ENCODE results near the gene ZNF598. TPM values are rescaled to one million over a fixed set of nuclear protein-coding genes. Genes with fewer than 3 reads are reported as not detected.

ZNF598 gene
- total RNA-seq, 1 donor from 2014 or later = 46.0 TPM

DNA sequence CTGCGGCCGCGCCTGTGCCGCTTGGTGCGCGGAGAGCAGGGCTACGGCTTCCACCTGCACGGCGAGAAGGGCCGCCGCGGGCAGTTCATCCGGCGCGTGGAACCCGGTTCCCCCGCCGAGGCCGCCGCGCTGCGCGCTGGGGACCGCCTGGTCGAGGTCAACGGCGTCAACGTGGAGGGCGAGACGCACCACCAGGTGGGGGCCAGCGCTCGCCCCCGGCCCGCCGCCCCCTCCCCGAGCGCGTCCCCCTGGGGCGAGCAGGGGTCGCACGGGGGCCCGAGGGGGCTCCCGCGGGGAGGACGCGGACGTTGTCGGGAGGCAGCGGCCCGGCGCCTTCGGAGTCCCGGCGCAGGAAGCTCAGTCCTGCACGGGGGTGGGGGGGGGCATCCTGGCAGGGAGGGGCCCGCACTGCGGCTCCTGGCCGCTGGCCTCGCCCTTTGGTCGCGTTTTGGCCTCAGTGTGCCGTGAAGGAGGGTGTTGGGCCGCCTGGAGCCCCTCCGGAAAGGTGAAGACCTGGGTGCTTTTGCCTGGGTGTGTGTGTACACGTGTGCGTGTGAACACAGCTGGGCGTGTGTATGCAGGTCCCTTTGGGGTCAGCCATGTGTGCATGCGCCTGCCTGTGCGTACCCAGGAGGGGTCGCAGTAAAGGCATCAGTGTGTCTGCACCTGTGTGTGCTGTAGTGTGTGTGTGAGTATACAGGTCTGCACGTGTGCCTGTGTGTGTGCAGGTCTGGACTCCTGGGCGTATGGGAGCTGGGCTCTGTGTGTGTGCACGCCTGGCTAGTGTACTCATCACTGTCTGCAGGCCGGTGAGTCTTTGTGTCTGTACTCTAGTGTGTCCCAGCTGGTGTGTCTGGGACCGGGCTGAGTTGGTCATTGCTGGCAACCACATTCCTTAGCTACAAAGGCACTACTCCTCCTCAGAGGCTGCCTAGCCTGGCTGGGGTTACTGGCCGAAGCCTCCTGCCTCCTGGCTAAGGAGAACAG is 17.7 kb upstream of the ZNF598 start:
- H3K27me3 ChIP-seq (ENCODE audit: insufficient read depth, low read length) = no peaks in the 10 kb centered on the region
- H3K4me2 ChIP-seq (ENCODE audit: low read length) = peak overlapping the region; percentile 95
- Mint-ChIP-seq H3K36me3 (ENCODE audit: low read depth, unreplicated experiment) (no peaks in the 10 kb centered on the region), H3K4me3 (ENCODE audit: unreplicated experiment) (peak overlapping the region; percentile 96), H3K27me3 (ENCODE audit: low read depth, unreplicated experiment) (no peaks in the 10 kb centered on the region), H3K27ac (ENCODE audit: unreplicated experiment) (peak overlapping the region; percentile 66), H3K4me1 (ENCODE audit: low read depth, unreplicated experiment) (peaks cover 8% of the 10 kb centered on the region), H3K9me3 (ENCODE audit: unreplicated experiment) (no peaks in the 10 kb centered on the region)
- H3K79me2 ChIP-seq (ENCODE audit: insufficient read depth, low read length) = peaks cover 27% of the 10 kb centered on the region
- TF ChIP-seq EZH2 (IDR thresholded peaks at IDR 0.05; ENCODE audit: insufficient read depth, low read length) = no peak
- no peak for TF ChIP-seq CTCF (IDR thresholded peaks at IDR 0.05; ENCODE audit: insufficient read depth, low read depth, low read length)
- H3K9me3 ChIP-seq (ENCODE audit: insufficient read depth, low read depth, low read length) = no peaks in the 10 kb centered on the region
- peak overlapping the region; percentile 65 for H3K9ac ChIP-seq (ENCODE audit: low read length)
- peaks cover 23% of the 10 kb centered on the region for H4K20me1 ChIP-seq (ENCODE audit: insufficient read depth, low read length)
- no peak overlapping the region for H3K27ac ChIP-seq (ENCODE audit: low read depth, low read length)
- H3K4me3 ChIP-seq (ENCODE audit: insufficient read depth, low read depth, low read length) = peak overlapping the region; percentile 69
- DNase-seq (ENCODE audit: low read depth) (peak; percentile 34), FAIRE-seq (peak; percentile 66)
- no peak overlapping the region for H2AFZ ChIP-seq (ENCODE audit: low read depth, low read length)
- H3K4me1 ChIP-seq (ENCODE audit: insufficient read depth, low read length) = peaks cover 20% of the 10 kb centered on the region
- H3K36me3 ChIP-seq (ENCODE audit: insufficient read depth, low read length) = no peaks in the 10 kb centered on the region

GRCh38 chr16:2026461-2027023 is 16.9 kb upstream of the ZNF598 start, which contains the start of gene NHERF2:
TSS of gene NHERF2 (plus strand) at chr16:2026902. CDS start at chr16:2027006, 104 bp downstream.
- peak within 1 kb of the TSS; percentile 95 for H3K4me2 ChIP-seq (ENCODE audit: low read length)
- no peaks in the 10 kb centered on the region for H3K9me3 ChIP-seq (ENCODE audit: insufficient read depth, low read depth, low read length)
- H2AFZ ChIP-seq (ENCODE audit: low read depth, low read length) = peak within 1 kb of the TSS; percentile 66
- DNase-seq (ENCODE audit: low read depth) (no peak), FAIRE-seq (no peak)
- peak within 1 kb of the TSS; percentile 96 for H3K4me3 Mint-ChIP-seq (ENCODE audit: unreplicated experiment)
- H4K20me1 ChIP-seq (ENCODE audit: insufficient read depth, low read length) = peaks cover 23% of the 10 kb centered on the region
- H3K9ac ChIP-seq (ENCODE audit: low read length) = peak within 1 kb of the TSS; percentile 65
- H3K79me2 ChIP-seq (ENCODE audit: insufficient read depth, low read length) = peaks cover 27% of the 10 kb centered on the region
- H3K36me3 Mint-ChIP-seq (ENCODE audit: low read depth, unreplicated experiment) = no peaks in the 10 kb centered on the region
- no peaks in the 10 kb centered on the region for H3K9me3 Mint-ChIP-seq (ENCODE audit: unreplicated experiment)
- no peaks in the 10 kb centered on the region for H3K27me3 ChIP-seq (ENCODE audit: insufficient read depth, low read length)
- H3K4me1 ChIP-seq (ENCODE audit: insufficient read depth, low read length) = peaks cover 18% of the 10 kb centered on the region
- peak within 1 kb of the TSS; percentile 69 for H3K4me3 ChIP-seq (ENCODE audit: insufficient read depth, low read depth, low read length)
- H3K36me3 ChIP-seq (ENCODE audit: insufficient read depth, low read length) = no peaks in the 10 kb centered on the region
- H3K27ac Mint-ChIP-seq (ENCODE audit: unreplicated experiment) = peak within 1 kb of the TSS; percentile 66
- TF ChIP-seq EZH2 (IDR thresholded peaks at IDR 0.05; ENCODE audit: insufficient read depth, low read length) (no peak), CTCF (IDR thresholded peaks at IDR 0.05; ENCODE audit: insufficient read depth, low read depth, low read length) (no peak)
- no peak within 1 kb of the TSS for H3K27ac ChIP-seq (ENCODE audit: low read depth, low read length)
- peaks cover 7% of the 10 kb centered on the region for H3K4me1 Mint-ChIP-seq (ENCODE audit: low read depth, unreplicated experiment)
- H3K27me3 Mint-ChIP-seq (ENCODE audit: low read depth, unreplicated experiment) = peaks cover 2% of the 10 kb centered on the region

Measured in astrocyte (in vitro differentiated cells and primary cell).